Central memory CD4-positive, alpha-beta T cell (primary cell): ENCODE results near the gene AQP6.
A peak's percentile ranks its signal among the peaks of the same experiment; 100 is the strongest.

Experiments used
- DNase-seq: peaks from one replicate; pipeline ENCODE4 v3.0.0; 2022

Gene AQP6

GRCh38 chr12:50004696-50005095 lies 31.9 kb downstream of the AQP6 start:
- DNase-seq, result no peak

- DNase-seq, result no peak
Observed at GRCh38 chr12:50005175-50005574, 32.4 kb downstream of the AQP6 start.

GRCh38 chr12:50006280-50006679 lies 33.5 kb downstream of the AQP6 start:
- no peak for DNase-seq

GRCh38 chr12:50006754-50007442 lies 34.2 kb downstream of the AQP6 start:
- no peak for DNase-seq

- DNase-seq, result no peak
Observed at GRCh38 chr12:50013361-50014147, 40.8 kb downstream of the AQP6 start.

- DNase-seq, result no peak
Observed at GRCh38 chr12:50014342-50014741, 41.6 kb downstream of the AQP6 start.

- DNase-seq, result no peak
Observed at GRCh38 chr12:50016501-50017475, 44.0 kb downstream of the AQP6 start.

- DNase-seq, result no peak
Observed at GRCh38 chr12:50017641-50018040, 44.9 kb downstream of the AQP6 start.

GRCh38 chr12:50018154-50018553 lies 45.4 kb downstream of the AQP6 start:
- no peak for DNase-seq

- no peak for DNase-seq
Observed at GRCh38 chr12:50018968-50019367, 46.2 kb downstream of the AQP6 start.

- no peak for DNase-seq
Observed at GRCh38 chr12:50019524-50019923, 46.8 kb downstream of the AQP6 start.

- DNase-seq, result no peak
Observed at GRCh38 chr12:50021031-50021430, 48.3 kb downstream of the AQP6 start.

- DNase-seq, result no peak
Observed at GRCh38 chr12:50022903-50023302, 50.2 kb downstream of the AQP6 start.

- DNase-seq, result no peak
Observed at GRCh38 chr12:50024227-50024626, 51.5 kb downstream of the AQP6 start.

GRCh38 chr12:50024805-50025186 lies 52.0 kb downstream of the AQP6 start:
- DNase-seq, result no peak

GRCh38 chr12:50025187-50026059 lies 52.7 kb downstream of the AQP6 start, which contains the start of gene RACGAP1:
RACGAP1 (minus strand) TSS chr12:50025494; CDS start chr12:50016715, 8,779 bp downstream.
- peak; percentile 98 for DNase-seq

- no peak for DNase-seq
Observed at GRCh38 chr12:50026691-50027090, 53.9 kb downstream of the AQP6 start.
